BLaER1 (cell line): Measurements from ENCODE around the gene TMEM145.
A peak's percentile ranks its signal among the peaks of the same experiment; 100 is the strongest.

ENCODE experiments used
- H3K27ac ChIP-seq: shearing (Covaris generic); formaldehyde crosslinking; 2 replicates; pipeline ENCODE4 v1.8.1; 2022
- H3K27me3 ChIP-seq: shearing (Covaris generic); formaldehyde crosslinking; 2 replicates; pipeline ENCODE4 v1.8.1; 2022
- H3K36me3 ChIP-seq: shearing (Covaris generic); formaldehyde crosslinking; 2 replicates; pipeline ENCODE4 v1.8.1; 2022
- H3K4me1 ChIP-seq: shearing (Covaris generic); formaldehyde crosslinking; 2 replicates; pipeline ENCODE4 v1.8.1; 2022
- H3K4me2 ChIP-seq: shearing (Covaris generic); formaldehyde crosslinking; 2 replicates; pipeline ENCODE4 v1.8.1; 2022
- H3K4me3 ChIP-seq: shearing (Covaris generic); formaldehyde crosslinking; 2 replicates; pipeline ENCODE4 v1.8.1; 2022
- H3K9ac ChIP-seq: shearing (Covaris generic); formaldehyde crosslinking; 2 replicates; pipeline ENCODE4 v1.8.1; 2022
- H3K9me3 ChIP-seq: shearing (Covaris generic); formaldehyde crosslinking; 2 replicates; pipeline ENCODE4 v1.8.1; 2022
- H4K20me1 ChIP-seq: shearing (Covaris generic); formaldehyde crosslinking; 2 replicates; pipeline ENCODE4 v1.8.1; 2022
- Cebpa-rat ChIP-seq: shearing (Covaris generic); IDR thresholded peaks from 2 replicates; pipeline ENCODE4 v1.8.1; 2022

The TMEM145 gene

GRCh38 chr19:42368765-42369164, 55.7 kb downstream of the TMEM145 start:
- no peaks in the 10 kb centered on the region for H3K27me3 ChIP-seq
- H4K20me1 ChIP-seq = no peaks in the 10 kb centered on the region
- peaks cover 25% of the 10 kb centered on the region for H3K36me3 ChIP-seq
- no peak overlapping the region for H3K4me2 ChIP-seq
- peaks cover 48% of the 10 kb centered on the region for H3K4me1 ChIP-seq
- H3K9me3 ChIP-seq = no peaks in the 10 kb centered on the region; the same call in 1 of the 2 replicates
- H3K4me3 ChIP-seq = no peak overlapping the region
- no peak for TF ChIP-seq Cebpa-rat
- no peak overlapping the region for H3K27ac ChIP-seq
- no peak overlapping the region for H3K9ac ChIP-seq

DNA sequence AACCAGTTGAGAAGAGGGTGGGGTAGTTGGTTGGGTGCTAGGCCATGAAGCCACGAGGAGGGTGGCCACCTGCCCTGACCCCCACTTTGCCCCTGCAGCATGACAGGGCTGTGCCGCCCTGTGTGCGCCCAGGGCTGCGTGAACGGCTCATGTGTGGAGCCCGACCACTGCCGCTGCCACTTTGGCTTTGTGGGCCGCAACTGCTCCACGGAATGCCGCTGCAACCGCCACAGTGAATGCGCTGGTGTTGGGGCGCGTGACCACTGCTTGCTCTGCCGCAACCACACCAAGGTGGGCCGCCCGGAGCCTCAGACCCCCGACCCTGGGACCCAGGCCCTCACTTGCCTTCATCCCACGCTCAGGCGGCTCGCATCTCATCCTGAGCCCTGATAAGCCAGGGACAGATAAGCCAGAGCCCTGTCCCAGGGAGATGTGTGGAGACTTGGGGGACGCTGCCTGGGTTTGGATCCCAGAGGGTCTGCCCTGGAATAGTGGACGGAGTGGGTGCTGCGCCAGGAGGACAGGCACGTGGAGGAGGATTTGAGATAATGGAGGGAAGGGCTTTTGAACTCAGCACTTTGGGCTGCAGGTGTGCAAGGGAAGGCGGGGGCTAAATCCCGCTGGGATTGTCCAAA, 56.4 kb downstream of the TMEM145 start:
- H3K27me3 ChIP-seq = no peaks in the 10 kb centered on the region
- peaks cover 28% of the 10 kb centered on the region for H3K36me3 ChIP-seq
- H4K20me1 ChIP-seq = no peaks in the 10 kb centered on the region
- no peak overlapping the region; the same call in 1 of the 2 replicates for H3K4me2 ChIP-seq
- peaks cover 40% of the 10 kb centered on the region for H3K4me1 ChIP-seq
- H3K9me3 ChIP-seq = no peaks in the 10 kb centered on the region
- H3K4me3 ChIP-seq = no peak overlapping the region
- TF ChIP-seq Cebpa-rat = no peak
- H3K27ac ChIP-seq = no peak overlapping the region
- H3K9ac ChIP-seq = no peak overlapping the region

DNA sequence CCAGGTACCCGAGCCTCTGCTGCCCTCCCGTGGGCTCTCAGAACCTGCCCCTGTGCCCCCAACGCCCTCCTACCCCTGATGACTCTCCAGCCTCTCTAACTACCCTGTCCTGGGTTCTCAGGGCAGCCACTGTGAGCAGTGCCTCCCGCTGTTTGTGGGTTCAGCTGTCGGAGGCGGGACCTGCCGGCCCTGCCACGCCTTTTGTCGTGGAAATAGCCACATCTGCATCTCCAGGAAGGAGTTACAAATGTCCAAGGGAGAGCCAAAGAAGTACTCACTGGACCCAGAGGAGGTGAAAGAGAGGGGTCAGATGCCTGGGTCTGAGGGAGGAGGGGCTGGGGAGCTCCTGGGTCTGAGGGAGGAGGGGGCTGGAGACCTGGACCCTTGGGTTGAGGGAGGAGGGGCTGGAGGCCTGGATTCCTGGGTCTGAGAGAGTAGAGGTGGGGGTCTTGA, 57.0 kb downstream of the TMEM145 start:
- H3K27ac ChIP-seq = peak overlapping the region; percentile 9; the same call in 1 of the 2 replicates

DNA sequence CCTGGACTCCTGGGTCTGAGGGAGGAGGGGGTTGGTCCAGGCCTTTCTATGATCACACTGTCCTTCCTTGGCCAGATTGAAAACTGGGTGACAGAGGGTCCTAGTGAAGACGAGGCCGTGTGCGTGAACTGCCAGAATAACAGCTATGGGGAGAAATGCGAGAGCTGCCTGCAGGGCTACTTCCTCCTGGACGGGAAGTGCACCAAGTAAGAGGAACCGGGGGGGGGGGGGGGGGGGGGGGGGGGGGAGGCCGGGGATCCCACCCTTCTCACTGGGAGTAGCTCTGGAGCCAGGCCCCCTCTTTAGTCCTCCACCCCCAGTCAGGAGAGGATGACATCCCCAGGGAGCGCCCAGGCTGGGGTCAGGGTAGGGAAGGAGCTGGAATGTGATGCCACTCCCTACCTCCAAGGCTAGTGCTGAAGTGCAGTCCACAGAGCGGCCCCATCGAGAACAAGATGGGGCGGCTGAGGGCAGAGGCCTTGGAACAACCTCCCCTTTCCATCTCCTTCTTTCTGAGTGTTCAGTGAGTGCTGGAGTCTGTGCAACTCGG, 57.6 kb downstream of the TMEM145 start:
- peaks cover 29% of the 10 kb centered on the region for H3K4me1 ChIP-seq
- H3K27ac ChIP-seq = peak overlapping the region; percentile 9; the same call in 1 of the 2 replicates
- H3K4me3 ChIP-seq = no peak overlapping the region
- H3K27me3 ChIP-seq = no peaks in the 10 kb centered on the region
- H3K36me3 ChIP-seq = peaks cover 39% of the 10 kb centered on the region
- no peak overlapping the region for H3K9ac ChIP-seq
- no peaks in the 10 kb centered on the region for H4K20me1 ChIP-seq
- TF ChIP-seq Cebpa-rat = no peak
- no peak overlapping the region; the same call in 1 of the 2 replicates for H3K4me2 ChIP-seq
- H3K9me3 ChIP-seq = no peaks in the 10 kb centered on the region

More for the DNA sequence above, 57.0 kb downstream of the TMEM145 start:
- no peak overlapping the region for H3K4me3 ChIP-seq
- H3K27me3 ChIP-seq = no peaks in the 10 kb centered on the region
- H3K9ac ChIP-seq = no peak overlapping the region
- peaks cover 33% of the 10 kb centered on the region for H3K36me3 ChIP-seq
- H3K4me2 ChIP-seq = no peak overlapping the region; the same call in 1 of the 2 replicates
- no peak for TF ChIP-seq Cebpa-rat
- no peaks in the 10 kb centered on the region for H4K20me1 ChIP-seq
- peaks cover 35% of the 10 kb centered on the region for H3K4me1 ChIP-seq
- H3K9me3 ChIP-seq = no peaks in the 10 kb centered on the region
